GM21367 (cell line): Measurements from ENCODE around the gene CD99.

Experiments used
- ATAC-seq: cut with Tn5 transposase; IDR thresholded peaks from one replicate; pipeline ENCODE4 v1.9.1; 2021; ENCODE audit not compliant: unreplicated experiment

Gene CD99

GRCh38 chrX:2697741-2698299 is 6.7 kb downstream of the CD99 start:
- no peak for ATAC-seq

GRCh38 chrX:2698604-2699003 is 7.5 kb downstream of the CD99 start:
- no peak for ATAC-seq

GRCh38 chrX:2699959-2700358 is 8.9 kb downstream of the CD99 start:
- ATAC-seq: no peak

GRCh38 chrX:2700405-2701320 is 9.6 kb downstream of the CD99 start:
- no peak for ATAC-seq

- peak; percentile 41 for ATAC-seq
Observed at GRCh38 chrX:2701600-2701999, 10.5 kb downstream of the CD99 start.

GRCh38 chrX:2703991-2704369 is 12.9 kb downstream of the CD99 start:
- ATAC-seq: no peak

- ATAC-seq: no peak
Observed at GRCh38 chrX:2705046-2705832, 14.1 kb downstream of the CD99 start.

GRCh38 chrX:2707334-2707760 is 16.3 kb downstream of the CD99 start:
- peak; percentile 86 for ATAC-seq

GRCh38 chrX:2708021-2708420 is 16.9 kb downstream of the CD99 start:
- no peak for ATAC-seq

GRCh38 chrX:2708592-2709188 is 17.6 kb downstream of the CD99 start:
- ATAC-seq: no peak

- no peak for ATAC-seq
Observed at GRCh38 chrX:2709556-2709955, 18.5 kb downstream of the CD99 start.

- no peak for ATAC-seq
Observed at GRCh38 chrX:2710041-2710840, 19.1 kb downstream of the CD99 start.

GRCh38 chrX:2711441-2711840 is 20.3 kb downstream of the CD99 start:
- no peak for ATAC-seq

GRCh38 chrX:2712428-2712827 is 21.3 kb downstream of the CD99 start:
- ATAC-seq: no peak

GRCh38 chrX:2712890-2713840 is 22.1 kb downstream of the CD99 start:
- ATAC-seq: no peak

GRCh38 chrX:2714551-2714950 is 23.5 kb downstream of the CD99 start:
- ATAC-seq: no peak

- ATAC-seq: no peak
Observed at GRCh38 chrX:2715066-2715600, 24.0 kb downstream of the CD99 start.

- no peak for ATAC-seq
Observed at GRCh38 chrX:2717312-2717711, 26.2 kb downstream of the CD99 start.

GRCh38 chrX:2718821-2719220 is 27.7 kb downstream of the CD99 start:
- no peak for ATAC-seq
